WTC11 (cell line): Measurements from ENCODE around the gene RPS16. TPM values are rescaled to one million over a fixed set of nuclear protein-coding genes. Genes with fewer than 3 reads are reported as not detected.

ENCODE experiments used
- ATAC-seq: fragments of 200-7000 bp; cut with Tn5 transposase; 2 replicates; pipeline ENCODE4 v1.10.0; 2021; ENCODE audit warnings: mild to moderate bottlenecking, moderate library complexity
- CTCF ChIA-PET: fragments of 300-600 bp; sonication (Branson Sonifier 250); formaldehyde crosslinking; loops from one replicate; lab custom pipeline; 2021; ENCODE audit warnings: antibody characterized with exemption; lab: Charles Lee
- POLR2A ChIA-PET: fragments of 350-600 bp; sonication (Branson Sonifier 250); formaldehyde crosslinking; loops from one replicate; lab custom pipeline; 2021; ENCODE audit warnings: antibody characterized with exemption; lab: Charles Lee
- DNase-seq: peaks from one replicate; pipeline ENCODE4 v3.0.0; 2021; ENCODE audit warnings: low spot score
- H3K27ac Mint-ChIP-seq: 2 replicates; pipeline ENCODE4 v1.8.0; 2021; ENCODE audit warnings: mixed read lengths
- H3K27me3 Mint-ChIP-seq: 2 replicates; pipeline ENCODE4 v1.8.0; 2021; ENCODE audit warnings: low read depth, mild to moderate bottlenecking, moderate library complexity, mixed read lengths
- H3K36me3 Mint-ChIP-seq: 2 replicates; pipeline ENCODE4 v1.8.0; 2021; ENCODE audit warnings: mixed read lengths
- H3K4me1 Mint-ChIP-seq: 2 replicates; pipeline ENCODE4 v1.8.0; 2022; ENCODE audit warnings: mixed read lengths
- H3K4me3 Mint-ChIP-seq: 2 replicates; pipeline ENCODE4 v1.8.0; 2021; ENCODE audit warnings: mild to moderate bottlenecking, moderate library complexity, mixed read lengths
- H3K9me3 Mint-ChIP-seq: 2 replicates; pipeline ENCODE4 v1.8.0; 2021; ENCODE audit warnings: mixed read lengths
- ATF6 ChIP-seq: sonication (generic); formaldehyde crosslinking; IDR thresholded peaks from 2 replicates; pipeline ENCODE4 v1.8.1; 2023; ENCODE audit warnings: mild to moderate bottlenecking, missing genetic modification reagents
- EMX1 ChIP-seq: fragments of 250-450 bp; sonication (Bioruptor Pico); IDR thresholded peaks from 2 replicates; pipeline ENCODE4 v1.8.0; 2021; ENCODE audit warnings: mild to moderate bottlenecking
- ETV6 ChIP-seq: sonication (generic); formaldehyde crosslinking; IDR thresholded peaks from 2 replicates; pipeline ENCODE4 v1.8.1; 2022; ENCODE audit warnings: mild to moderate bottlenecking, missing genetic modification reagents
- GRHL2 ChIP-seq: fragments of 250-450 bp; sonication (Bioruptor Pico); IDR thresholded peaks from 2 replicates; pipeline ENCODE4 v1.8.0; 2022; ENCODE audit warnings: mild to moderate bottlenecking, moderate library complexity; ENCODE audit not compliant: insufficient replicate concordance, severe bottlenecking
- HMGA2 ChIP-seq: fragments of 250-450 bp; sonication (Bioruptor Pico); IDR thresholded peaks from 2 replicates; pipeline ENCODE4 v1.4.0; 2021; ENCODE audit warnings: mild to moderate bottlenecking, moderate library complexity
- HMGXB4 ChIP-seq: sonication (generic); formaldehyde crosslinking; IDR thresholded peaks from 2 replicates; pipeline ENCODE4 v1.8.1; 2023; ENCODE audit warnings: mild to moderate bottlenecking, moderate library complexity, missing genetic modification reagents
- IRF2 ChIP-seq: sonication (generic); formaldehyde crosslinking; IDR thresholded peaks from 2 replicates; pipeline ENCODE4 v1.8.0; 2022; ENCODE audit warnings: low read depth, missing genetic modification reagents, borderline replicate concordance
- JUN ChIP-seq: sonication (generic); formaldehyde crosslinking; IDR thresholded peaks from 2 replicates; pipeline ENCODE4 v1.8.0; 2023; ENCODE audit warnings: mild to moderate bottlenecking, missing genetic modification reagents
- KAT7 ChIP-seq: sonication (generic); formaldehyde crosslinking; IDR thresholded peaks from 2 replicates; pipeline ENCODE4 v1.8.1; 2023; ENCODE audit warnings: missing genetic modification reagents, mild to moderate bottlenecking, borderline replicate concordance
- MAX ChIP-seq: sonication (generic); formaldehyde crosslinking; IDR thresholded peaks from 2 replicates; pipeline ENCODE4 v1.8.0; 2022; ENCODE audit warnings: mild to moderate bottlenecking, missing genetic modification reagents
- NFYB ChIP-seq: sonication (generic); formaldehyde crosslinking; conservative IDR thresholded peaks from 2 replicates; pipeline ENCODE4 v1.8.0; 2022; ENCODE audit warnings: low read depth, missing genetic modification reagents
- SMAD4 ChIP-seq: sonication (generic); formaldehyde crosslinking; IDR thresholded peaks from 2 replicates; pipeline ENCODE4 v1.8.0; 2022; ENCODE audit warnings: mild to moderate bottlenecking, missing genetic modification reagents
- SOX15 ChIP-seq: fragments of 250-450 bp; sonication (Bioruptor Pico); IDR thresholded peaks from 2 replicates; pipeline ENCODE4 v1.9.0; 2021; ENCODE audit warnings: mild to moderate bottlenecking
- ZBTB21 ChIP-seq: sonication (generic); formaldehyde crosslinking; IDR thresholded peaks from 2 replicates; pipeline ENCODE4 v1.8.1; 2023; ENCODE audit warnings: mild to moderate bottlenecking, missing genetic modification reagents, borderline replicate concordance
- ZNF219 ChIP-seq: sonication (generic); formaldehyde crosslinking; IDR thresholded peaks from 2 replicates; pipeline ENCODE4 v1.8.0; 2023; ENCODE audit warnings: missing genetic modification reagents, mild to moderate bottlenecking, borderline replicate concordance
- ZNF263 ChIP-seq: sonication (generic); formaldehyde crosslinking; IDR thresholded peaks from 2 replicates; pipeline ENCODE4 v1.8.1; 2022; ENCODE audit warnings: low read depth, mild to moderate bottlenecking, moderate library complexity, missing genetic modification reagents
- ZNF317 ChIP-seq: sonication (generic); formaldehyde crosslinking; IDR thresholded peaks from 2 replicates; pipeline ENCODE4 v1.8.1; 2023; ENCODE audit warnings: low read depth, mild to moderate bottlenecking, moderate library complexity, missing genetic modification reagents, borderline replicate concordance
- total RNA-seq: library from RNA; stranded (reverse); gene quantifications from 3 replicates; pipeline ENCODE4 v1.2.3, GENCODE V29; 2021
- TF ChIP-seq, protein P1 (sequence below): fragments of 250-450 bp; sonication (Bioruptor Pico); conservative IDR thresholded peaks from 2 replicates; pipeline ENCODE4 v1.9.0; 2021; ENCODE audit warnings: mild to moderate bottlenecking
- TF ChIP-seq, protein P2 (sequence below): sonication (generic); formaldehyde crosslinking; IDR thresholded peaks from 2 replicates; pipeline ENCODE4 v1.8.1; 2022; ENCODE audit warnings: mild to moderate bottlenecking, missing genetic modification reagents, moderate library complexity, borderline replicate concordance
- TF ChIP-seq, protein P3 (sequence below): fragments of 250-450 bp; sonication (Bioruptor Pico); IDR thresholded peaks from 2 replicates; pipeline ENCODE4 v1.9.0; 2021; ENCODE audit warnings: mild to moderate bottlenecking

RPS16 gene
- total RNA-seq, 1 experiment from 2014 or later, result 2,962 TPM

DNA sequence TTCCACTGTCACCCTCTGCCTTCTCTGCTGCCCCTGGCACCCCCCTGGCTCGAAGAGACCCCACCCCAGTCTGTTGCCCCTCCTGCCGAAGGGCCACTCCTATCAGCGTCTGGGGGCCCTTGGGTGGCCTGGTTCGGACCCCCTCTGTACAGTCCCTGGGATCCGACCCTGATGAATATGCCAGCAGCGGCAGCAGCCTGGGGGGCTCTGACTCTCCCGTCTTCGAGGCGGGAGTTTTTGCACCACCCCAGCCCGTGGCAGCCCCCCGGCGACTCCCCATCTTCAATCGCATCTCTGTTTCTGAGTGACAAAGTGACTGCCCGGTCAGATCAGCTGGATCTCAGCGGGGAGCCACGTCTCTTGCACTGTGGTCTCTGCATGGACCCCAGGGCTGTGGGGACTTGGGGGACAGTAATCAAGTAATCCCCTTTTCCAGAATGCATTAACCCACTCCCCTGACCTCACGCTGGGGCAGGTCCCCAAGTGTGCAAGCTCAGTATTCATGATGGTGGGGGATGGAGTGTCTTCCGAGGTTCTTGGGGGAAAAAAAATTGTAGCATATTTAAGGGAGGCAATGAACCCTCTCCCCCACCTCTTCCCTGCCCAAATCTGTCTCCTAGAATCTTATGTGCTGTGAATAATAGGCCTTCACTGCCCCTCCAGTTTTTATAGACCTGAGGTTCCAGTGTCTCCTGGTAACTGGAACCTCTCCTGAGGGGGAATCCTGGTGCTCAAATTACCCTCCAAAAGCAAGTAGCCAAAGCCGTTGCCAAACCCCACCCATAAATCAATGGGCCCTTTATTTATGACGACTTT is 27.1 kb downstream of the RPS16 start (continued):
- TF ChIP-seq ATF6 (CRISPR knock-in tag), result no peak
- TF ChIP-seq JUN (CRISPR knock-in tag), result no peak

DNA sequence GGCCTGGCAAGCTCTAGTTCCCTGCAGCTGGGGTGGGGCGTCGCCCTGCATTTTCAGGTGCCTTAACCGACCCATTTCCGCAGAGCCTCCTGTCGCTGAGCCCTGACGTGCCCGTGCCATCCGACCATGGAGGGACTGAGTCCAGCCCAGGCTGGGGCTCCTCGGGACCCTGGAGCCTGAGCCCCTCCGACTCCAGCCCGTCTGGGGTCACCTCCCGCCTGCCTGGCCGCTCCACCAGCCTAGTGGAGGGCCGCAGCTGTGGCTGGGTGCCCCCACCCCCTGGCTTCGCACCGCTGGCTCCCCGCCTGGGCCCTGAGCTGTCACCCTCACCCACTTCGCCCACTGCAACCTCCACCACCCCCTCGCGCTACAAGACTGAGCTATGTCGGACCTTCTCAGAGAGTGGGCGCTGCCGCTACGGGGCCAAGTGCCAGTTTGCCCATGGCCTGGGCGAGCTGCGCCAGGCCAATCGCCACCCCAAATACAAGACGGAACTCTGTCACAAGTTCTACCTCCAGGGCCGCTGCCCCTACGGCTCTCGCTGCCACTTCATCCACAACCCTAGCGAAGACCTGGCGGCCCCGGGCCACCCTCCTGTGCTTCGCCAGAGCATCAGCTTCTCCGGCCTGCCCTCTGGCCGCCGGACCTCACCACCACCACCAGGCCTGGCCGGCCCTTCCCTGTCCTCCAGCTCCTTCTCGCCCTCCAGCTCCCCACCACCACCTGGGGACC is 27.9 kb downstream of the RPS16 start:
- Mint-ChIP-seq H3K4me3 (peak overlapping the region; percentile 90), H3K9me3 (no peaks in the 10 kb centered on the region), H3K27ac (peak overlapping the region; percentile 70; the same call in 1 of the 2 replicates), H3K36me3 (peaks cover 8% of the 10 kb centered on the region; the same call in 1 of the 2 replicates), H3K4me1 (peaks cover 48% of the 10 kb centered on the region), H3K27me3 (no peaks in the 10 kb centered on the region)
- no peak for ATAC-seq
- ChIA-PET CTCF (interaction anchor here (4.3 kb wide), 1 partner anchor 10 kb away, joined by 38 read pairs; no protein-coding TSS in a partner anchor), POLR2A (interaction anchor here (0.6 to 2.2 kb wide), 6 partner anchors 11 to 107 kb away, joined by 3 to 15 read pairs (median 4); partner anchors contain the start of genes MED29, PAF1 and RPS16)
- no peak for TF ChIP-seq ZBTB21 (CRISPR knock-in tag)
- no peak for TF ChIP-seq ZNF219 (CRISPR knock-in tag)
- TF ChIP-seq MAX, result no peak
- TF ChIP-seq ZNF263 (CRISPR knock-in tag), result no peak
- TF ChIP-seq, protein P1, sequence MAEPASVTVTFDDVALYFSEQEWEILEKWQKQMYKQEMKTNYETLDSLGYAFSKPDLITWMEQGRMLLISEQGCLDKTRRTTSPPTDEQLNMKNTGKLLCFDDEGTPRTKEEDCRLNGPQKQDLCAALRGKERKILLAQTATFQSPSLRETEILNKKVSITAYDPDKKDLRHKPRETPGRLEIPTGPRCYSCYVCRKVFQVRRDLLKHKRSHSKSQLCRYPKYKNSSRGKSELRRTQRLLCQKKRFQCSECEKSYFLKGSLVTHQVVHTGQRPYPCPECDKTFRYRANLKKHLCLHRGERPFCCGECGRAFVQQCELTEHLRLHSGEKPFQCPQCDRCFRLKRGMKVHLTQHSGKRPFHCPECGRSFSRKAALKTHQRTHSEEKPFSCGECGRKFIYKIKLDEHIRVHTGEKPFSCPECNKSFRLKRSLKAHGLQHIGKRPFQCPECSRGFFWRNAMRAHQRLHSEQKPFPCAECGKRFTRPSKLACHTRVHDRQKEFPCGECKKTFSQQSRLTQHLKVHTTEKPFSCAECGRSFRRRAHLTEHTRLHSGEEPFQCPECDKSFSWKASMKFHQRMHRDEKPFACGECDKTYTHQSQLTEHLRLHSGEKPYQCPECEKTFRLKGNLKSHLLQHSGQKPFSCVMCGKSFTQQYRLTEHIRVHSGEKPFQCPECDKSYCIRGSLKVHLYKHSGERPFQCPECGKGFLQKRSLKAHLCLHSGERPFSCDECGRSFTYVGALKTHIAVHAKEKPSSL (CRISPR knock-in tag), result no peak
- TF ChIP-seq EMX1 (CRISPR knock-in tag), result 0 out of 2 replicates have a peak, but pooled peaks have one; percentile 3
- no peak for DNase-seq

DNA sequence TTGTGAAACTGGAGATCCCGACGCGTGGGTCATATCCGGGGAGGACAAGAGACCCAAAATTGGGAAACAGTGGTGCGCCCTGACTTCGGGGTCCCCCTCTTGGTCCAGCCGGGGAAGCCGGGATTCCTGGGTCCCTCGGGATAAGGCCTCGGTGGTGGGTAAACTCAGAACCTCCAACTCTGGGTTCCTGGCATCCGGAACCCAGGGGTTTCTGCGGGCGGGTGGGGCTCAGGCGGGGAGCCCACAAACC is 28.4 kb downstream of the RPS16 start:
- H3K9me3 Mint-ChIP-seq, result no peaks in the 10 kb centered on the region
- POLR2A ChIA-PET, result interaction anchor here (1.3 to 2.1 kb wide), 3 partner anchors 9 to 28 kb away, joined by 3 to 15 read pairs (median 7); partner anchors contain the start of gene RPS16
- CTCF ChIA-PET, result interaction anchor here (4.3 kb wide), 1 partner anchor 10 kb away, joined by 38 read pairs; no protein-coding TSS in a partner anchor
- DNase-seq (no peak), ATAC-seq (no peak)
- H3K4me3 Mint-ChIP-seq, result peak overlapping the region; percentile 90
- peaks cover 48% of the 10 kb centered on the region for H3K4me1 Mint-ChIP-seq
- no peaks in the 10 kb centered on the region for H3K27me3 Mint-ChIP-seq
- peaks cover 8% of the 10 kb centered on the region; the same call in 1 of the 2 replicates for H3K36me3 Mint-ChIP-seq
- H3K27ac Mint-ChIP-seq, result peak overlapping the region; percentile 92; the same call in 1 of the 2 replicates
- TF ChIP-seq SMAD4 (CRISPR knock-in tag), result no peak
- TF ChIP-seq, protein P2, sequence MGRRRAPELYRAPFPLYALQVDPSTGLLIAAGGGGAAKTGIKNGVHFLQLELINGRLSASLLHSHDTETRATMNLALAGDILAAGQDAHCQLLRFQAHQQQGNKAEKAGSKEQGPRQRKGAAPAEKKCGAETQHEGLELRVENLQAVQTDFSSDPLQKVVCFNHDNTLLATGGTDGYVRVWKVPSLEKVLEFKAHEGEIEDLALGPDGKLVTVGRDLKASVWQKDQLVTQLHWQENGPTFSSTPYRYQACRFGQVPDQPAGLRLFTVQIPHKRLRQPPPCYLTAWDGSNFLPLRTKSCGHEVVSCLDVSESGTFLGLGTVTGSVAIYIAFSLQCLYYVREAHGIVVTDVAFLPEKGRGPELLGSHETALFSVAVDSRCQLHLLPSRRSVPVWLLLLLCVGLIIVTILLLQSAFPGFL (CRISPR knock-in tag), result no peak
- no peak for TF ChIP-seq HMGXB4 (CRISPR knock-in tag)
- no peak for TF ChIP-seq ZNF317 (CRISPR knock-in tag)
- no peak for TF ChIP-seq ETV6
- TF ChIP-seq HMGA2 (CRISPR knock-in tag), result no peak
- TF ChIP-seq, protein P3, sequence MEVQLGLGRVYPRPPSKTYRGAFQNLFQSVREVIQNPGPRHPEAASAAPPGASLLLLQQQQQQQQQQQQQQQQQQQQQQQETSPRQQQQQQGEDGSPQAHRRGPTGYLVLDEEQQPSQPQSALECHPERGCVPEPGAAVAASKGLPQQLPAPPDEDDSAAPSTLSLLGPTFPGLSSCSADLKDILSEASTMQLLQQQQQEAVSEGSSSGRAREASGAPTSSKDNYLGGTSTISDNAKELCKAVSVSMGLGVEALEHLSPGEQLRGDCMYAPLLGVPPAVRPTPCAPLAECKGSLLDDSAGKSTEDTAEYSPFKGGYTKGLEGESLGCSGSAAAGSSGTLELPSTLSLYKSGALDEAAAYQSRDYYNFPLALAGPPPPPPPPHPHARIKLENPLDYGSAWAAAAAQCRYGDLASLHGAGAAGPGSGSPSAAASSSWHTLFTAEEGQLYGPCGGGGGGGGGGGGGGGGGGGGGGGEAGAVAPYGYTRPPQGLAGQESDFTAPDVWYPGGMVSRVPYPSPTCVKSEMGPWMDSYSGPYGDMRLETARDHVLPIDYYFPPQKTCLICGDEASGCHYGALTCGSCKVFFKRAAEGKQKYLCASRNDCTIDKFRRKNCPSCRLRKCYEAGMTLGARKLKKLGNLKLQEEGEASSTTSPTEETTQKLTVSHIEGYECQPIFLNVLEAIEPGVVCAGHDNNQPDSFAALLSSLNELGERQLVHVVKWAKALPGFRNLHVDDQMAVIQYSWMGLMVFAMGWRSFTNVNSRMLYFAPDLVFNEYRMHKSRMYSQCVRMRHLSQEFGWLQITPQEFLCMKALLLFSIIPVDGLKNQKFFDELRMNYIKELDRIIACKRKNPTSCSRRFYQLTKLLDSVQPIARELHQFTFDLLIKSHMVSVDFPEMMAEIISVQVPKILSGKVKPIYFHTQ, result no peak
- TF ChIP-seq IRF2 (CRISPR knock-in tag), result no peak
- no peak for TF ChIP-seq GRHL2 (CRISPR knock-in tag)
- no peak for TF ChIP-seq SOX15 (CRISPR knock-in tag)
- no peak for TF ChIP-seq KAT7
- no peak for TF ChIP-seq NFYB (CRISPR knock-in tag)
- no peak for TF ChIP-seq JUN (CRISPR knock-in tag)
